C4-2B (cell line): ENCODE measurements around the gene KDM4C.

Experiments used
- H3K27ac ChIP-seq: fragments of 450-650 bp; 2 replicates; pipeline ENCODE4 v1.5.1; 2017
- ZFX ChIP-seq: fragments of 450-650 bp; IDR thresholded peaks from 2 replicates; pipeline ENCODE4 v1.6.1; 2017
- TF ChIP-seq, protein P1 (sequence below): fragments of 450-650 bp; conservative IDR thresholded peaks from 2 replicates; pipeline ENCODE4 v1.5.1; 2017; ENCODE audit warnings: mild to moderate bottlenecking

KDM4C gene

DNA sequence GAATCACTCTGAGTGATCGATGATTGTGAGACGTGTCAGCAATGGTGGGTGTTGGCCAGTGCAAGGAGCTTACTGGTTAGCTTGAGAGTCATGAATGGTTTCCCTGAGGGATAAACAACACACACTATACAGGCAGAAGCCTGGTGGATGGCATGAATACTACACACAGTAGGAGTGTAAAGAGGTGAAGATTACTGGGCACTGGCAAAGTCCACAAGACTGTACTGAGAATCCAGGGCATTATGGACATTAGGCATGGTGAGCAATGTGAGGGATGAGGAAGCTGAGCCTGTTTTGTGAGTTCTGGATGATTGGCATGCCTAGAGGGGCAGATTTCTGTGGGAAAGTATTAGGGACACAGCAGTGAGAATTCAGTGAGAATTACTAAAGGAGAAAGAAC is 71.3 kb downstream of the KDM4C start:
- TF ChIP-seq ZFX = no peak
- TF ChIP-seq, protein P1, sequence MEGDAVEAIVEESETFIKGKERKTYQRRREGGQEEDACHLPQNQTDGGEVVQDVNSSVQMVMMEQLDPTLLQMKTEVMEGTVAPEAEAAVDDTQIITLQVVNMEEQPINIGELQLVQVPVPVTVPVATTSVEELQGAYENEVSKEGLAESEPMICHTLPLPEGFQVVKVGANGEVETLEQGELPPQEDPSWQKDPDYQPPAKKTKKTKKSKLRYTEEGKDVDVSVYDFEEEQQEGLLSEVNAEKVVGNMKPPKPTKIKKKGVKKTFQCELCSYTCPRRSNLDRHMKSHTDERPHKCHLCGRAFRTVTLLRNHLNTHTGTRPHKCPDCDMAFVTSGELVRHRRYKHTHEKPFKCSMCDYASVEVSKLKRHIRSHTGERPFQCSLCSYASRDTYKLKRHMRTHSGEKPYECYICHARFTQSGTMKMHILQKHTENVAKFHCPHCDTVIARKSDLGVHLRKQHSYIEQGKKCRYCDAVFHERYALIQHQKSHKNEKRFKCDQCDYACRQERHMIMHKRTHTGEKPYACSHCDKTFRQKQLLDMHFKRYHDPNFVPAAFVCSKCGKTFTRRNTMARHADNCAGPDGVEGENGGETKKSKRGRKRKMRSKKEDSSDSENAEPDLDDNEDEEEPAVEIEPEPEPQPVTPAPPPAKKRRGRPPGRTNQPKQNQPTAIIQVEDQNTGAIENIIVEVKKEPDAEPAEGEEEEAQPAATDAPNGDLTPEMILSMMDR = no peak
- H3K27ac ChIP-seq = no peak overlapping the region

DNA sequence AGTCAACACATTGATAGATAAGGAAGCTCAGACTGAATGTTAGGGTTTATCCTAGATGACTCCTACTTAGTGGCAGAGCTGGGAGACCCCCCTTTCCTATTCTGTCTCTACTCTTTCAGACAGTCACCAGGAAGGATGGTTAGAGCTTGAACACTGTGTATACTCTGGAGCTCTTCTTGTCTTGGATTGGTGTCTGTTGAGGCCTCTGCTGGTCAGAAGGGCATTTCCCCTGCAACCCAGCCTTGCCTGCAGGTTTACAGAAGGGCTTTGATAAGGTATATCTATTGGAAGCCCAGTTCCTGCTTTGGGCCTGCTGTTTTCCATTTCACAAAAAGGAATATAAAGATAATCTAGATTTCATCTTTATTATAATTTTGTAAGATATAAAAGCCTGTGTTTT is 71.8 kb downstream of the KDM4C start:
- no peak overlapping the region for H3K27ac ChIP-seq
- TF ChIP-seq, protein P1 = no peak
- no peak for TF ChIP-seq ZFX

DNA sequence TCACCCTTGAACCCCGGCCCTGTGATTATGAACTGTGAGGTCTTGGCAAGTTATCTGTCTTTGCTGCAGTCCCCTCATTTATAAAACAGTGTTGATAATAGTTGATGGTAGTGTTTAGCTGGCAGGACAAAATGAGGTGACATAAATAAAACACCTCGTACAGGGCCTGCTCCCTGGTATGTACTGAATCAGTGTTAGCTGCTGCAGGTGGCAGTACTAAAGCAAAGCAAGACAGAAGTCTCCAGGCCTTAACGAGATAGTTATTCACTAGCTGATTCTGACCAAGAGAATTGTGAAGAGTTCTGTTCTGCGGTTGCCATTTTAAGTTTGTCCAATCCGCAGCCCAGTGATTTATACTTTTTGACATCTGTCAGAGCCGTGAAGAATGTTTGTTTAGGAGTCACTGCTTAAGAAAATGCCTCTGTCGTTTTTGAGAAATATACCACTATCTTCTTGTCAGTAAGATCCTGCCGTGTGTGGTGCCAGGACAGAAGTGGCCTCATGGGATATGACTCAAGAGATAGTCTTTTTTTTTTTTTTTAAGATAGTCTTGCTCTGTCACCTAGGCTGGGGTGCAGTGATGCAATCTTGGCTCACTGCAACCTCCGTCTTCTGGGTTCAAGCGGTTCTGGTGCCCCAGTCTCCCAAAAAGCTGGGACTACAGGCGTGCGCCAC is 75.9 kb downstream of the KDM4C start:
- H3K27ac ChIP-seq = no peak overlapping the region
- TF ChIP-seq, protein P1 = no peak
- TF ChIP-seq ZFX = no peak

DNA sequence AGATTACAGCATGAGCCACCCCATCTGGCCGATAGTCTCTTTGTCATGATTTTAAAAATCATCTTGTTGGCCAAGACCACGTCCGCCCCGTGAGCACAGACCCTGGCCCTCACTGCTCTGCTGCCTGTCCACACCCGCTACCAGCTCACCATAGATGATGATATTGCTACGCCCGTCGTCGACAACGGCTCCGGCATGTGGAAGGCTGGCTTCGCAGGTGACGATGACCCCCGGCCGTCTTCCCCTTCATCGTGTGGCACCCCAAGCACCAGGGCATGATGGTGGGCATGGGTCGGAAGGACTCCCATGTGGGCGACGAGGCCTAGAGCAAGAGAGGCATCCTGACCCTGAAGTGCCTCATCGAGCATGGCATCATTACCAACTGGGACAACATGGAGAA is 76.5 kb downstream of the KDM4C start:
- TF ChIP-seq, protein P1 = no peak
- TF ChIP-seq ZFX = no peak
- no peak overlapping the region for H3K27ac ChIP-seq

DNA sequence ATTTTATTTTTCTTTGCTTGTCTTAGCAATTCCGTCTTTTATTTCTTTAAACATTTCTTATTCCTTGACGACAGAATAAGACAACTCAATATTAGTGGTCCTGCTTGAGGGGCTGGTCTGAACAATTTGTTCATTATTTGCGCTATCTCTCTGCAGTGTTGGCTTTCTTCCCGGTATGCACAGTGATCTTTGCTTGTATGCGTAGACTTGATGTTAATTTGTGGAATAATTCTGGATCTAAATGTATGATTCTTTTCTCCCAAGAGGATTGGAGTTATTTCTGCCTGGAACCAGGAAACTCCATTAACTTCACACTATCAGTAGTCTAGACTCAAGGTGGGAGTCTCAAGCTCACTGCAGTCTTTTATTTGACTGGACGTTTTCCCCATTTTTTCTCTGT is 80.4 kb downstream of the KDM4C start:
- H3K27ac ChIP-seq = no peak overlapping the region
- no peak for TF ChIP-seq ZFX
- TF ChIP-seq, protein P1 = no peak

DNA sequence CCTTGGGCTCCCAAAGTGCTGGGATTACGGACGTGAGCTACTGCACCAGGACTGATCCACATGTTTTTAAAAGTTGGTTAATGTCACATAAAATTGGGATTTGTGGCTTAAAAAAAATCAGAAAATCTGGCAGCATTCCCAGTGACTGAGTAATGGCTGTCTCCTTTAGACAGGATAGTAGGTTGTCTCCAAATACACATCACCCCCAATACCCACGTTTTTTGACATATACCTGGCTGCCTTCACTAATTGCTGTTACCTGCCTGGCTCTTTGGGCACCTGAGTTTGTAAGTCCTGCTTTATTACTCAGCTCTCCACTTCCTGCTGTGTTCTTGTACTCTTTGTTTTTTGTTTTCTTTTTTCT is 84.8 kb downstream of the KDM4C start:
- H3K27ac ChIP-seq = no peak overlapping the region
- no peak for TF ChIP-seq ZFX
- TF ChIP-seq, protein P1 = no peak

DNA sequence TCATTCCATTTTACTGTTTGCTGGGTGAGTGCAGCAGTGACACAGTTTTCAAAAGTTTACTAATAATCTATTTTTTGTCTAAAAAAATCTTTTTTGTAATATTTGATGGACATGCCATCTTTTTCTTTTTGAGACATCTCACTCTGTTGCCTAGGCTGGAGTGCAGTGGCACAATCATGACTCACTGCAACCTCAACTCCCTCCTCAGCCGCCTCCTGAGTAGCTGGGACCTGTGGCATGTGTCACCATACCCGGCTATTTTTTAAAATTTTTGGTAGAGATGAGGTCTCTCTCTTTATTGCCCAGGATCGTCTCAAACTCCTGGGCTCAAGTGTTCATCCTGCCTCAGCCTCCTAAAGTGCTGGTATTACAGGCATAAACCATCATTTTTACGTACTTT is 86.0 kb downstream of the KDM4C start:
- H3K27ac ChIP-seq = no peak overlapping the region
- TF ChIP-seq, protein P1 = no peak
- no peak for TF ChIP-seq ZFX
